SW480 (cell line): Measurements from ENCODE around the gene ITPKA.

Experiments used
- DNase-seq: peaks from one replicate; pipeline ENCODE4 v3.0.0-alpha.2; 2016; ENCODE audit warnings: low spot score

The ITPKA gene

GRCh38 chr15:41511331-41511898, 17.7 kb downstream of the ITPKA start:
- DNase-seq: no peak

GRCh38 chr15:41511899-41512369, 18.3 kb downstream of the ITPKA start:
- DNase-seq: no peak

DNA sequence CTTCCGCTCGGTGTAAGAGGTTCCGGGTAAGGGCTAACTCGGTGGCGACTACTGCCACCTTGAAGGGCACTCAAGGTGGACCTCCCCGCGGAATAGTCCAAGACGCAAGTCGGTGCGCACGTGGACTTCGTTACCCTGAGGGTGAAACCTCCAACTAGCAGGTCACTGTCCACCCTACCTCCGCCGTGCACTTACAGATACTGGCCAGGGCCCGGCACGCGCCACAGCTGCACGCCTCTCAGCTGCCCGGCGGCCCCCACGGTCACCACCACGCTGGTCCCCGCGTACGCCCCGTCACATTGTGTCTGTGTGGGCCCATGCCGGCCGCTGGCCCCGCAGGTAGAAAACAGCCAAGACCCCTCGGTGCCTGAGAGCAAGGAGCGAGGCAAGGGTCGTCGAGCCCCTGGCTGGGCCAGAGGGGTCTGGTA, 18.9 kb downstream of the ITPKA start:
- no peak for DNase-seq

GRCh38 chr15:41512940-41513505, 19.3 kb downstream of the ITPKA start:
- peak; percentile 55 for DNase-seq

GRCh38 chr15:41513506-41514227, 20.0 kb downstream of the ITPKA start, which contains the start of gene LTK:
TSS of gene LTK (minus strand) at chr15:41513827. CDS start at chr15:41513709, 118 bp downstream.
- DNase-seq: peak; percentile 80

DNA sequence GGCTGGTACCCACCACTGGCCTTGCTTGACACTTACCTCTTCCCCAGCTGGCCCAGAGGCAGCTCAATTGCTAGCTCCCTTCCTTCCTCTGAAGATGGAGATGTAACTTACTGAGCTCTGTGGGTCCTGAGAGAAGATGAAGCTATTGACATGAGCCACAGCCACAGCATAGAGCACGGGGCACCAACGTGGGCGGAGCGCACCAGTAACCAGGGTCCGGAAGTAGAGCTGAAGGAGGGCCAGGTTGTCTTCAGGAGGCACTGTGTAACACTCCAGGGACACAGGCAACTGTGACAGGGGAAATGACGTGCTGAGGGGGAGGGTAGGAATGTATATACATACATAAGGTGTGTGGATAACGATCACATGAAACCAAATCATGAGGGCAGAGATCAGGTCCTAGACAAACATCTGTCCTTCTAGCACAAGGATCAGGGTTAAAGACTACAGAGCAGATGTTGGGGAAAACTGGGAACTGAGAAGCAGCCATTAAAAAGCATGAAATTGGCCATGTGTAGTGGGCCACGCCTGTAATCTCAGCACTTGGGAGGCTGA, 24.3 kb downstream of the ITPKA start:
- no peak for DNase-seq

GRCh38 chr15:41520636-41521035, 27.0 kb downstream of the ITPKA start:
- DNase-seq: no peak

DNA sequence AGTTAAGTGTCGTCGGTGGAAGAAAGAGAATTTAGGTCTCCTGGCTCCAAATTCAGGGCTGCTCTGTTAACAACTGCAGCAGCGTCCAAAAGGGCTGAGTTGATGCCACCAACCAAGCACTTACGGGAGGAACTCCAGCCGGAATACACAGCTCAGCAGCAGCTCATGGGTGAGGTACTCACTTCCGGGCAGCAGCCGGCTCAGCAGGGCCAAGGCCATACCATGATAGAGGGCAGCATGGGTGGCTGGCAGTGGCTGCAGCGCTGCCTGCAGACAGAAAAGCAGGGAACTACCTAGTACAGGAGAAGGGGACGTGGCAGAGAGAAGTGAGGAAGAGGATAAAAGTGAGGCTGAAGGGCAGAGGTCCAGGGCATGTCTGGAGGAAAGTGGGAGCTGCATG, 27.9 kb downstream of the ITPKA start:
- DNase-seq: no peak

DNA sequence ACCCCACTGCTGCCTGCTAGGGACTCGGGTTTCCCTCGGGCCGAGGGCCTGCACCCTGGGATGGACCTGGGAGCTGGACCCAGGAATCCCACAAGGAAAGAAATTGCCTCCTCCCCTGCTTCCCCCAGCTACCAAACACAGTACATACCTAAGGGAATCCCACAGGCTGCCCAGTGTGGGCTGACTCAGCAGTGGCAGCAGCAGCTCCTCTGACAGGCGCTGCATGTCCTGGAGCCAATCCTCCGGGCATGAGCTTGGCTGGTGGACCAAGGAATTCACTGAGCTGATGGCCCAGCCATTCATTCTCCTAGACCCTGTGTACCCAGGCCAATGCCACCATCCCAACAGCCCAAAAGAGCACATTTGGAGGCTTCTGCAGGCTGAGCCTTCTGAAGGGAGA, 29.4 kb downstream of the ITPKA start:
- no peak for DNase-seq

GRCh38 chr15:41530363-41530956, 36.8 kb downstream of the ITPKA start:
- DNase-seq: no peak

- DNase-seq: no peak
Measured at GRCh38 chr15:41535544-41535943, 41.9 kb downstream of the ITPKA start.

- no peak for DNase-seq
Measured at GRCh38 chr15:41536866-41537265, 43.2 kb downstream of the ITPKA start.

- no peak for DNase-seq
Measured at GRCh38 chr15:41543521-41543870, 49.8 kb downstream of the ITPKA start.

- DNase-seq: no peak
Measured at GRCh38 chr15:41544650-41545015, 51.0 kb downstream of the ITPKA start.

- DNase-seq: no peak
Measured at GRCh38 chr15:41545218-41545617, 51.5 kb downstream of the ITPKA start.

DNA sequence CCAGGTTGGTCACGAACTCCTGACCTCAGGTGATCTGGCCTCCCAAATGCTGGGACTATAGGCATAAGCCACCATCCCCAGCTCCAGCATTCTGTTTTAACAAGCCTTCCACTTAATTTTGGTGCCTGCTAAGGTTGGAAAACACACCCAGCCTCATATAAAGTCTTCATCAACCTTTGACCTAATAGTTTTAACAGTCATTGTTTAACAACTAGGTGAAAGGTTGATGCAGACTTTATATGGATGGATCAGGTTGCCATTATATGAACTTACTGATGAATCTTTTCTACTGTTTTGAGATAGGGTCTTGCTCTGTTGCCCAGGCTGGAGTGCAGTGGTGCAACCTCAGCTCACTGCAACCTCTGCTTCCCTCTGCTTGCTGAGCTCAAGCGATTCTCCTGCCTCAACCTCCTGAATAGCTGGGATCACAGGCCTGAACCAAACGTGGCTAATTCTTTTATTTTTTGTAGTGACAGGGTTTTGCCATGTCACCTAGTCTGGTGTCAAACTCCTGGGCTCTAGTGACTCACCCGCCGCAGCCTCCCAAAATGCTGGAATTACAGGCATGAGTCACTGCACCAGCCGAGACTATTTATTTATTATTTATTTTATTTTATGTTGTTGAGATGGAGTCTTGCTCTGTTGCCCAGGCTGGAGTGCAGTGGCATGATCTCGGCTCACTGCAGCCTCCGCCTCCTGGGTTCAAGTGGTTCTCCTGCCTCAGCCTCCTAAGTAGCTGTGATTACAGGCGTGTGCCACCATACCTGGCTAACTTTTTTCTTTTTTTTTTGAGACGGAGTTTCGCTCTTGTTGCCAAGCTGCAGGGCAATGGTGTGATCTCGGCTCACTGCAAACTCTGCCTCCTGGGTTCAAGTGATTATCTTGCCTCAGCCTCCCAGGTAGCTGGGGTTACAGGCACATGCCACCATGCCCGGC, 53.4 kb downstream of the ITPKA start:
- DNase-seq: peak; percentile 74

DNA sequence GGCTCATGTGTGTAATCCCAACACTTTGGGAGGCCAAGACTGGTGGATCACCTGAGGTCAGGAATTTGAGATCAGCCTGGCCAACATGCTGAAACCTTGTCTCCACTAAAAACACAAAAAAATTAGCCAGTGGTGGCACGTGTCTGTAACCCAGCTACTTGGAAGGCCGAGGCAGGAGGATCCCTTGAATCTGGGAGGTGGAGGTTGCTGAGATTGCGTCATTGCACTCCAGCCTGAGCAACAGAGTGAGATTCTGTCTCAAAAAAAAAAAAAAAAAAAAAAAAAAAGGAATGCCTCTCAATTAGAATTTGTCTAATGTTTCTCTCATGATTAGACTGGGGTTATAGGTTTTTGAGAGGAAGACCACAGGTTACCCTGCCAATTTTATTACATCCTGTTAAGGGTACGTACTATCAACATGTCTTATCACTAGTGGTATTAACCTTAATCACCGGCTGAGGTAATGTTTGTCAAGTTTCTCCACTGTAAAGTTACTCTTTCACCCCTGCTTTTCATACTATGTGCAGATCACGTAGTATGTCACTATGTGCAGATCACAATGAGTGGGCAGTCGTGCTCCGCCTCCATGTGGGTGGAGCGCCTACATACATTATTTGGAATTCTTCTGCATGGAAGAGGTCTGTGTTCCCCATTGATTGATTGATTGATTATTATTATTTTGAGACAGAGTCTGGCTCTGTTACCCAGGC, 56.5 kb downstream of the ITPKA start:
- DNase-seq: no peak
